Mesendoderm (in vitro differentiated cells): Measurements from ENCODE around the gene BAD.
"Not testable (repeated sequence)": the region's sequence is repeated elsewhere in the genome, so short reads cannot be mapped to it uniquely, and the experiment has no call there.

Experiments
- DNase-seq: peaks from one replicate; pipeline ENCODE4 v3.0.0; 2013
- H2AK5ac ChIP-seq: 2 replicates; pipeline ENCODE4 v1.6.1; 2013; ENCODE audit warnings: low read length, inconsistent platforms
- H2BK120ac ChIP-seq: 2 replicates; pipeline ENCODE4 v1.6.1; 2013; ENCODE audit warnings: low read depth, mild to moderate bottlenecking, low read length, moderate library complexity, mixed read lengths
- H2BK15ac ChIP-seq: replicated peaks from 2 replicates; pipeline ENCODE4 v1.6.1; 2013; ENCODE audit warnings: low read depth, mild to moderate bottlenecking, moderate library complexity
- H2BK5ac ChIP-seq: 2 replicates; pipeline ENCODE4 v1.6.1; 2013; ENCODE audit warnings: low read length, inconsistent platforms
- H3K18ac ChIP-seq: 2 replicates; pipeline ENCODE4 v1.6.1; 2013; ENCODE audit warnings: mild to moderate bottlenecking, low read length, mixed read lengths
- H3K23ac ChIP-seq: one replicate; pipeline ENCODE4 v1.6.1; 2013; ENCODE audit warnings: low read length
- H3K27ac ChIP-seq: 2 replicates; pipeline ENCODE4 v1.5.1; 2013; ENCODE audit warnings: low read depth, mild to moderate bottlenecking, inconsistent platforms, low read length, moderate library complexity
- H3K27me3 ChIP-seq: 2 replicates; pipeline ENCODE4 v1.6.1; 2013; ENCODE audit warnings: low read length, control low read depth, mild to moderate bottlenecking, inconsistent platforms; ENCODE audit not compliant: insufficient read depth, poor library complexity
- H3K36me3 ChIP-seq: 2 replicates; pipeline ENCODE4 v1.6.1; 2013; ENCODE audit warnings: low read length, inconsistent platforms; ENCODE audit not compliant: control insufficient read depth, insufficient read depth
- H3K4ac ChIP-seq: one replicate; pipeline ENCODE4 v1.6.1; 2013; ENCODE audit warnings: low read depth, mild to moderate bottlenecking, low read length, moderate library complexity
- H3K4me1 ChIP-seq: 2 replicates; pipeline ENCODE4 v1.6.1; 2013; ENCODE audit warnings: low read depth, low read length, inconsistent platforms; ENCODE audit not compliant: control insufficient read depth
- H3K4me2 ChIP-seq: 2 replicates; pipeline ENCODE4 v1.6.1; 2013; ENCODE audit warnings: low read length
- H3K4me3 ChIP-seq: 2 replicates; pipeline ENCODE4 v1.5.1; 2013; ENCODE audit warnings: mild to moderate bottlenecking, low read length
- H3K56ac ChIP-seq: one replicate; pipeline ENCODE4 v1.6.1; 2013; ENCODE audit warnings: low read length
- H3K79me1 ChIP-seq: 2 replicates; pipeline ENCODE4 v1.6.1; 2013; ENCODE audit warnings: low read length, inconsistent platforms
- H3K79me2 ChIP-seq: 2 replicates; pipeline ENCODE4 v1.6.1; 2013; ENCODE audit warnings: mild to moderate bottlenecking, low read length; ENCODE audit not compliant: control insufficient read depth, insufficient read depth
- H3K9ac ChIP-seq: 2 replicates; pipeline ENCODE4 v1.6.1; 2013; ENCODE audit warnings: low read length, inconsistent platforms
- H4K5ac ChIP-seq: one replicate; pipeline ENCODE4 v1.6.1; 2013; ENCODE audit warnings: low read length
- H4K8ac ChIP-seq: one replicate; pipeline ENCODE4 v1.6.1; 2013; ENCODE audit warnings: low read depth, mild to moderate bottlenecking, control low read depth, low read length, moderate library complexity
- WGBS: extraction: QIAGEN DNeasy Blood & Tissue Kit; methylation state at CpG from one replicate; pipeline ENCODE4 v1.1.7; 2013; ENCODE audit warnings: low lambda C conversion rate, missing lambda C conversion rate; ENCODE audit not compliant: insufficient coverage; ENCODE audit errors: extremely low coverage; 5-methylcytosine and 5-hydroxymethylcytosine counted together

Gene BAD

GRCh38 chr11:64316672-64317324, 32.3 kb upstream of the BAD start:
- H3K4ac ChIP-seq: peak overlapping the region; percentile 57

GRCh38 chr11:64315667-64316526, 31.4 kb upstream of the BAD start:
- not testable (repeated sequence) for H2BK5ac ChIP-seq, H2BK15ac ChIP-seq, H3K4me1 ChIP-seq, H3K36me3 ChIP-seq, H3K27me3 ChIP-seq, H3K79me1 ChIP-seq, DNase-seq, H4K8ac ChIP-seq, H3K9ac ChIP-seq, H2BK120ac ChIP-seq, H3K18ac ChIP-seq, H3K4ac ChIP-seq, H3K23ac ChIP-seq, H3K4me2 ChIP-seq, H3K56ac ChIP-seq, H3K4me3 ChIP-seq, H2AK5ac ChIP-seq, H4K5ac ChIP-seq, H3K79me2 ChIP-seq, H3K27ac ChIP-seq
- no CpG with 5 or more reads among the region's 25 CpGs for WGBS

More at GRCh38 chr11:64316672-64317324, 32.3 kb upstream of the BAD start:
- H3K9ac ChIP-seq: peak overlapping the region; percentile 93
- peak overlapping the region; percentile 86 for H3K27ac ChIP-seq
- H3K4me3 ChIP-seq: peak overlapping the region; percentile 91
- no peaks in the 10 kb centered on the region for H3K36me3 ChIP-seq
- H3K79me2 ChIP-seq: peaks cover 4% of the 10 kb centered on the region
- no CpG with 5 or more reads among the region's 32 CpGs for WGBS
- peak overlapping the region; percentile 83 for H3K23ac ChIP-seq
- peaks cover 3% of the 10 kb centered on the region for H3K4me1 ChIP-seq
- peak overlapping the region; percentile 54 for H2BK5ac ChIP-seq
- peak overlapping the region; percentile 58 for H4K8ac ChIP-seq
- no peaks in the 10 kb centered on the region for H3K27me3 ChIP-seq
- H2BK15ac ChIP-seq: no peak overlapping the region
- peaks cover 7% of the 10 kb centered on the region for H3K79me1 ChIP-seq
- peak; percentile 79 for DNase-seq
- H2AK5ac ChIP-seq: peak overlapping the region; percentile 24
- peak overlapping the region; percentile 20 for H3K4me2 ChIP-seq
- H2BK120ac ChIP-seq: no peak overlapping the region
- peak overlapping the region; percentile 96 for H3K56ac ChIP-seq
- H3K18ac ChIP-seq: peak overlapping the region; percentile 84
- no peak overlapping the region for H4K5ac ChIP-seq

GRCh38 chr11:64314805-64315561, 30.5 kb upstream of the BAD start:
- H3K4ac ChIP-seq: no peak overlapping the region
- H3K4me1 ChIP-seq: peaks cover 3% of the 10 kb centered on the region
- no peak overlapping the region for H3K27ac ChIP-seq
- no peak overlapping the region for H2BK5ac ChIP-seq
- no peak overlapping the region for H2BK15ac ChIP-seq
- H3K79me1 ChIP-seq: peaks cover 5% of the 10 kb centered on the region
- H3K9ac ChIP-seq: no peak overlapping the region
- WGBS: no CpG with 5 or more reads among the region's 24 CpGs
- H3K36me3 ChIP-seq: no peaks in the 10 kb centered on the region
- no peak overlapping the region for H3K23ac ChIP-seq
- H2AK5ac ChIP-seq: no peak overlapping the region
- H3K18ac ChIP-seq: no peak overlapping the region
- no peak overlapping the region for H2BK120ac ChIP-seq
- no peak overlapping the region for H3K4me3 ChIP-seq
- H3K27me3 ChIP-seq: no peaks in the 10 kb centered on the region
- no peak overlapping the region for H4K8ac ChIP-seq
- H3K56ac ChIP-seq: no peak overlapping the region
- H4K5ac ChIP-seq: no peak overlapping the region
- no peak overlapping the region for H3K4me2 ChIP-seq
- peaks cover 4% of the 10 kb centered on the region for H3K79me2 ChIP-seq
- DNase-seq: no peak

- H3K27ac ChIP-seq: no peak overlapping the region
- DNase-seq: no peak
- H3K18ac ChIP-seq: no peak overlapping the region
Observed at GRCh38 chr11:64314146-64314804, 29.8 kb upstream of the BAD start.

GRCh38 chr11:64313491-64314145, 29.2 kb upstream of the BAD start:
- WGBS: no CpG with 5 or more reads among the region's 18 CpGs

More at GRCh38 chr11:64314146-64314804, 29.8 kb upstream of the BAD start:
- no CpG with 5 or more reads among the region's 19 CpGs for WGBS
- Histone ChIP-seq H4K5ac (no peak overlapping the region), H3K79me1 (peaks cover 2% of the 10 kb centered on the region), H3K4ac (no peak overlapping the region), H3K56ac (no peak overlapping the region), H2BK120ac (no peak overlapping the region), H3K4me1 (peaks cover 2% of the 10 kb centered on the region), H2AK5ac (no peak overlapping the region), H3K36me3 (no peaks in the 10 kb centered on the region), H3K9ac (no peak overlapping the region), H2BK15ac (no peak overlapping the region), H4K8ac (no peak overlapping the region), H3K27me3 (no peaks in the 10 kb centered on the region), H3K23ac (no peak overlapping the region), H3K4me2 (no peak overlapping the region), H3K4me3 (no peak overlapping the region), H2BK5ac (no peak overlapping the region), H3K79me2 (peaks cover 4% of the 10 kb centered on the region)

More at GRCh38 chr11:64313491-64314145, 29.2 kb upstream of the BAD start:
- H3K18ac ChIP-seq: no peak overlapping the region
- no peak overlapping the region for H2BK5ac ChIP-seq
- no peak overlapping the region for H4K5ac ChIP-seq
- H3K9ac ChIP-seq: no peak overlapping the region
- no peak overlapping the region for H3K4ac ChIP-seq
- H2BK15ac ChIP-seq: no peak overlapping the region
- H3K4me1 ChIP-seq: no peaks in the 10 kb centered on the region
- H2BK120ac ChIP-seq: no peak overlapping the region
- no peak overlapping the region for H3K4me2 ChIP-seq
- no peaks in the 10 kb centered on the region for H3K36me3 ChIP-seq
- H3K27ac ChIP-seq: no peak overlapping the region
- H3K79me1 ChIP-seq: no peaks in the 10 kb centered on the region
- H3K56ac ChIP-seq: no peak overlapping the region
- no peak overlapping the region for H3K23ac ChIP-seq
- H3K4me3 ChIP-seq: no peak overlapping the region
- no peak overlapping the region for H4K8ac ChIP-seq
- peaks cover 4% of the 10 kb centered on the region for H3K79me2 ChIP-seq
- no peak overlapping the region for H2AK5ac ChIP-seq
- DNase-seq: no peak
- H3K27me3 ChIP-seq: no peaks in the 10 kb centered on the region
